Uterine smooth muscle cell (primary cell): ENCODE measurements around the gene NRAP. TPM values are rescaled to one million over a fixed set of nuclear protein-coding genes. Genes with fewer than 3 reads are reported as not detected.

Experiments
- total RNA-seq: library from RNA; depleted of rRNA; stranded (reverse); fragments of >200 nt; gene quantifications from 2 replicates; pipeline ENCODE4 v1.2.3, GENCODE V29; 2014

The NRAP gene, protein sequence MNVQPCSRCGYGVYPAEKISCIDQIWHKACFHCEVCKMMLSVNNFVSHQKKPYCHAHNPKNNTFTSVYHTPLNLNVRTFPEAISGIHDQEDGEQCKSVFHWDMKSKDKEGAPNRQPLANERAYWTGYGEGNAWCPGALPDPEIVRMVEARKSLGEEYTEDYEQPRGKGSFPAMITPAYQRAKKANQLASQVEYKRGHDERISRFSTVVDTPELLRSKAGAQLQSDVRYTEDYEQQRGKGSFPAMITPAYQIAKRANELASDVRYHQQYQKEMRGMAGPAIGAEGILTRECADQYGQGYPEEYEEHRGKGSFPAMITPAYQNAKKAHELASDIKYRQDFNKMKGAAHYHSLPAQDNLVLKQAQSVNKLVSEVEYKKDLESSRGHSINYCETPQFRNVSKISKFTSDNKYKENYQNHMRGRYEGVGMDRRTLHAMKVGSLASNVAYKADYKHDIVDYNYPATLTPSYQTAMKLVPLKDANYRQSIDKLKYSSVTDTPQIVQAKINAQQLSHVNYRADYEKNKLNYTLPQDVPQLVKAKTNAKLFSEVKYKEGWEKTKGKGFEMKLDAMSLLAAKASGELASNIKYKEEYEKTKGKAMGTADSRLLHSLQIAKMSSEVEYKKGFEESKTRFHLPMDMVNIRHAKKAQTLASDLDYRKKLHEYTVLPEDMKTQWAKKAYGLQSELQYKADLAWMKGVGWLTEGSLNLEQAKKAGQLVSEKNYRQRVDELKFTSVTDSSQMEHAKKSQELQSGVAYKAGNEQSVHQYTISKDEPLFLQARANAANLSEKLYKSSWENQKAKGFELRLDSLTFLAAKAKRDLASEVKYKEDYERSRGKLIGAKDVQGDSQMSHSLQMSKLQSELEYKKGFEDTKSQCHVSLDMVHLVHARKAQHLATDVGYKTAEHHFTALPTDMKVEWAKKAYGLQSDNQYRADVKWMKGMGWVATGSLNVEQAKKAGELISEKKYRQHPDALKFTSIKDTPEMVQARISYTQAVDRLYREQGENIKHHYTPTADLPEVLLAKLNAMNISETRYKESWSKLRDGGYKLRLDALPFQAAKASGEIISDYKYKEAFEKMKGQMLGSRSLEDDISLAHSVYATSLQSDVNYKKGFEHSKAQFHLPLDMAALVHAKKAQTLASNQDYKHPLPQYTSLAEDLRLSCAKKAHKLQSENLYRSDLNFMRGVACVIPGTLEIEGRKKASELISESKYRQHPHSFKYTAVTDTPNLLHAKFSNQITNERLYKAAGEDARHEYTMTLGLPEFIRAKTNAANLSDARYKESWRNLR (N-terminal part only)
- not detected in 2 replicates for total RNA-seq

GRCh38 chr10:113663908-113664307 lies at the start of gene NRAP:
TSS of gene NRAP (minus strand) at chr10:113664041. CDS start at chr10:113663882, 159 bp downstream.

DNA sequence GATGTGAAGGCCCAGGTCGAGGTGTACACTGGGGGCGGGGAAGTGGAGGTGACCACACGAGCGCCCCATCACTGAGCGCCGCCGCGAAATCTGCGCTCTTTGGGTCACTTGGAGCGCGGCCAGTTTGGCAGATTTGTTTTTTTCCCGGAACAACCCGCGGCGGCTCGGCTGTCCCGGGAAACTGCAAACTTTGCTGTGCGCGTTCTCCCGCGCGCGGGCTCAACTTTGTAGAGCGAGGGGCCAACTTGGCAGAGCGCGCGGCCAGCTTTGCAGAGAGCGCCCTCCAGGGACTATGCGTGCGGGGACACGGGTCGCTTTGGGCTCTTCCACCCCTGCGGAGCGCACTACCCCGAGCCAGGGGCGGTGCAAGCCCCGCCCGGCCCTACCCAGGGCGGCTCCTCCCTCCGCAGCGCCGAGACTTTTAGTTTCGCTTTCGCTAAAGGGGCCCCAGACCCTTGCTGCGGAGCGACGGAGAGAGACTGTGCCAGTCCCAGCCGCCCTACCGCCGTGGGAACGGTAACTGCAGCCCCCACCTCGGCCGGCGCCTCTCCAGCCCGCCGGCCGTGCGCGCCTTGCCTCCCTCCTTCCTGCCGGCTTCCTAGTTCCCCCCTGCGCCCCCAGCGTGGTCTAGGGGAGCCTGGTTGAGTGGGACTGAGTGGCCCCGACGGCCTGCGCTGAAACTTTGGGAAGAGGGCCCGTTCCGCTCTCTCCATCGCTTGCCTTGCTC lies 15.8 kb upstream of the NRAP start, which contains the start of gene CASP7:
Gene CASP7 (plus strand): TSS at position 450 of the 727 bp plus-strand sequence. CDS start 17,582 bp downstream, outside the sequence.

GRCh38 chr10:113552701-113553100 lies 111.1 kb downstream of the NRAP start, which contains the start of gene HABP2:
TSS of gene HABP2 (plus strand) at chr10:113553053. CDS start at chr10:113553122, 69 bp downstream.

Other genes with a start within 250 kb of the NRAP start
- not detected in 2 replicates for gene HABP2, start 111.0 kb downstream of the NRAP start, total RNA-seq
- 18.0 and 28.9 TPM in 2 replicates for gene CASP7, start 15.9 kb upstream of the NRAP start, total RNA-seq
- gene PLEKHS1, start 87.6 kb upstream of the NRAP start, total RNA-seq, result not detected in 2 replicates
- gene DCLRE1A, start 190.0 kb upstream of the NRAP start, total RNA-seq, result 9.1 and 13.1 TPM in 2 replicates
- 18.6 and 23.9 TPM in 2 replicates for gene NHLRC2, start 190.6 kb upstream of the NRAP start, total RNA-seq